ACHN (cell line): ENCODE results near the gene DIRAS1.

Experiments
- DNase-seq: peaks from one replicate; pipeline ENCODE4 v3.0.0-alpha.2; 2015
- in situ Hi-C: cut with HindIII; loops from 2 replicates; pipeline ENCODE4 v1.10.0; 2017; ENCODE audit warnings: low sequenced_read_pairs, low pct_ligation_motif_present, low pct_unique_long_range_greater_than_20kb

The DIRAS1 gene

DNA sequence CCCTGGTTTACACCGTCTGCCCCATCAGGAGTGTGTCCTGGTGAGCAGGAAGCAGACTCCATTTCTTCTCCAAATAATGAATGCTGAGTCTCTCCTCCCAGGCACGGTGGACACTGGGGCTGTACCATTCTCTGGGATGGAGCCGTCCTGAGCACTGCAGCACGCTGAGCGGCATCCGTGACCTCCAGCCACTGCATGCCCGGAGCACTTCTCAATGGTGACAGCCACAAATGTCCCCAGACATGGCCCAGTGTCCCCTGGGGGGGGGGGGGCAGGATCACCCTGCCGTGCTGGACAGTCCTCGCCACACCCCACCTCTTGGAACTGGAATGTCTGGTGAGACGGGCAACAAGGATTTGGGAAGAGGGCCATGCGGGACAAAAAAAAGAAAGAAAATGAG is 56.1 kb downstream of the DIRAS1 start:
- DNase-seq, result no peak
- in situ Hi-C loops, result no loop called here
